ENCODE measurements around the gene MAS1L.

MAS1L gene

GRCh38 chr6:29502597-29502996 lies 14.8 kb upstream of the MAS1L start:
- ATAC-seq (replicated peaks) (no peak), DNase-seq (no peak)
- H3K4me3 Mint-ChIP-seq = no peak overlapping the region
- peaks cover 16 to 30% of the 10 kb centered on the region in 2 donors for H3K27me3 Mint-ChIP-seq
- no peak overlapping the region for H3K27ac Mint-ChIP-seq
- no peaks in the 10 kb centered on the region for H3K9me3 Mint-ChIP-seq
- H3K4me1 Mint-ChIP-seq = no peaks in the 10 kb centered on the region
- H3K36me3 Mint-ChIP-seq = no peaks in the 10 kb centered on the region

- Mint-ChIP-seq H3K36me3 (no peaks in the 10 kb centered on the region), H3K9me3 (no peaks in the 10 kb centered on the region), H3K4me3 (no peak overlapping the region), H3K27ac (no peak overlapping the region), H3K27me3 (peaks cover 20 to 34% of the 10 kb centered on the region in 2 donors), H3K4me1 (no peaks in the 10 kb centered on the region)
- DNase-seq = no peak
- no peak for ATAC-seq (replicated peaks)
Measured at GRCh38 chr6:29502181-29502580, 14.4 kb upstream of the MAS1L start.

GRCh38 chr6:29501106-29501505 lies 13.3 kb upstream of the MAS1L start:
- no peaks in the 10 kb centered on the region for H3K4me1 Mint-ChIP-seq
- ATAC-seq (replicated peaks) (no peak), DNase-seq (no peak)
- H3K4me3 Mint-ChIP-seq = no peak overlapping the region
- H3K36me3 Mint-ChIP-seq = no peaks in the 10 kb centered on the region
- H3K9me3 Mint-ChIP-seq = no peaks in the 10 kb centered on the region
- no peak overlapping the region for H3K27ac Mint-ChIP-seq
- peaks cover 20 to 33% of the 10 kb centered on the region in 2 donors for H3K27me3 Mint-ChIP-seq

GRCh38 chr6:29500594-29500993 lies 12.8 kb upstream of the MAS1L start:
- Mint-ChIP-seq H3K36me3 (no peaks in the 10 kb centered on the region), H3K4me3 (no peak overlapping the region), H3K27ac (no peak overlapping the region), H3K9me3 (no peaks in the 10 kb centered on the region), H3K4me1 (no peaks in the 10 kb centered on the region), H3K27me3 (peaks cover 22 to 32% of the 10 kb centered on the region in 2 donors)
- ATAC-seq (replicated peaks) = no peak
- no peak for DNase-seq

DNA sequence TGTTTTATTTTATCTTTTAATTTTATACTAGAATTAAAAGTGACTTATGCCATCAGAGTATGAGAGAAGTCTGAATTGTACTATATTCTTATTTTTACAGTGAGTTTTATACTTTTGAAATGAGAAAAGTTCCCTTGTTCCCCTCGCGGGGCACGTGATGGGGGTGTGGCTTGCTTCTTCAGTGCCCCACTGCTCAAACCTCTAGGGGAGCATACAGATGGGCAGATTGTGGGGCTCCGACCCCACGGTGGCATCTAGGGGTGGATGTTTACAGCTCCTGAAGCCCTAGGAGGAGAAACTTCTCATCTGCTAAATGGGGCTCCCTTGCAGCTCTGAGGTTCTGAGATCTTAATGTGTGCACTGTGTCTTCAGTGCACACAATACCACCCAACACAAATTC lies 11.9 kb upstream of the MAS1L start:
- no peak for DNase-seq
- Mint-ChIP-seq H3K4me3 (no peak overlapping the region), H3K4me1 (no peaks in the 10 kb centered on the region), H3K27me3 (peaks cover 30 to 32% of the 10 kb centered on the region in 2 donors), H3K9me3 (no peaks in the 10 kb centered on the region), H3K36me3 (no peaks in the 10 kb centered on the region), H3K27ac (no peak overlapping the region)
- no peak for ATAC-seq (replicated peaks)

DNA sequence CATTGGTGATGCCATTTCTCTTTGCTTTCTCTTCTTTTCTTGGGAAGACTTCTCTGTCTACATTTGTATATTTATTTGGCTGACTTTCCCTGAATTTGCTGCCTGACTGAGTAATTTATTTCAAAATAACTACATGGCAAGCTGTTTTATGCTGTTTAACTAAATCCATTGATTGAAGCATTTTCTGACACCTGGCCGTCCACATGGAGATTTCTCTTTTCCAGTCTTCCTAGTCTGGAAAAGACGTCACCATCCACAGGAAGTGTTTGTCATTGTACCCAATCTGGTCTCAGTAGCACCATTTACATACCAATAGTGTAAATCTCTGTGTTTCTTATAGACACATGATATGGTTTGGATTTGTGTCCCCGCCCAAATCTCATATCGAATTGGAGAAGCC lies 9.2 kb upstream of the MAS1L start:
- H3K27me3 Mint-ChIP-seq = peaks cover 25% of the 10 kb centered on the region in 2 donors
- no peaks in the 10 kb centered on the region for H3K9me3 Mint-ChIP-seq
- ATAC-seq (replicated peaks) (no peak), DNase-seq (no peak)
- no peaks in the 10 kb centered on the region for H3K36me3 Mint-ChIP-seq
- no peak overlapping the region for H3K27ac Mint-ChIP-seq
- no peak overlapping the region for H3K4me3 Mint-ChIP-seq
- no peaks in the 10 kb centered on the region for H3K4me1 Mint-ChIP-seq

GRCh38 chr6:29495571-29495970 lies 7.8 kb upstream of the MAS1L start:
- Mint-ChIP-seq H3K4me1 (no peaks in the 10 kb centered on the region), H3K27ac (no peak overlapping the region), H3K4me3 (no peak overlapping the region), H3K36me3 (no peaks in the 10 kb centered on the region), H3K27me3 (peaks cover 23 to 24% of the 10 kb centered on the region in 2 donors), H3K9me3 (peaks cover 0 to 4% of the 10 kb centered on the region in 2 donors)
- no peak for DNase-seq
- no peak for ATAC-seq (replicated peaks)

GRCh38 chr6:29494131-29494530 lies 6.4 kb upstream of the MAS1L start:
- Mint-ChIP-seq H3K27ac (no peak overlapping the region), H3K27me3 (peaks cover 19 to 21% of the 10 kb centered on the region in 2 donors), H3K9me3 (peaks cover 0 to 4% of the 10 kb centered on the region in 2 donors), H3K4me3 (no peak overlapping the region), H3K36me3 (no peaks in the 10 kb centered on the region), H3K4me1 (no peaks in the 10 kb centered on the region)
- ATAC-seq (replicated peaks) = no peak
- no peak for DNase-seq

GRCh38 chr6:29493261-29493660 lies 5.5 kb upstream of the MAS1L start:
- DNase-seq (no peak), ATAC-seq (replicated peaks) (no peak)
- Mint-ChIP-seq H3K4me3 (no peak overlapping the region), H3K36me3 (no peaks in the 10 kb centered on the region), H3K4me1 (no peaks in the 10 kb centered on the region), H3K27ac (no peak overlapping the region), H3K27me3 (peaks cover 13 to 19% of the 10 kb centered on the region in 2 donors), H3K9me3 (peaks cover 0 to 4% of the 10 kb centered on the region in 2 donors)

GRCh38 chr6:29491574-29491973 lies 3.8 kb upstream of the MAS1L start:
- no peak for DNase-seq
- peaks cover 14 to 22% of the 10 kb centered on the region in 2 donors for H3K27me3 Mint-ChIP-seq
- no peak overlapping the region for H3K27ac Mint-ChIP-seq
- no peaks in the 10 kb centered on the region for H3K4me1 Mint-ChIP-seq
- ATAC-seq (replicated peaks) = no peak
- no peaks in the 10 kb centered on the region for H3K36me3 Mint-ChIP-seq
- H3K9me3 Mint-ChIP-seq = peaks cover 0 to 4% of the 10 kb centered on the region in 2 donors
- H3K4me3 Mint-ChIP-seq = no peak overlapping the region

GRCh38 chr6:29490552-29490951 lies 2.8 kb upstream of the MAS1L start:
- Mint-ChIP-seq H3K36me3 (no peaks in the 10 kb centered on the region), H3K4me3 (no peak overlapping the region), H3K27me3 (peaks cover 12 to 24% of the 10 kb centered on the region in 2 donors), H3K9me3 (peaks cover 0 to 4% of the 10 kb centered on the region in 2 donors), H3K4me1 (no peaks in the 10 kb centered on the region), H3K27ac (no peak overlapping the region)
- no peak for DNase-seq
- ATAC-seq (replicated peaks) = no peak

- Mint-ChIP-seq H3K4me1 (no peaks in the 10 kb centered on the region), H3K4me3 (no peak overlapping the region), H3K36me3 (no peaks in the 10 kb centered on the region), H3K9me3 (peaks cover 0 to 4% of the 10 kb centered on the region in 2 donors), H3K27me3 (peaks cover 10 to 19% of the 10 kb centered on the region in 2 donors), H3K27ac (no peak overlapping the region)
- DNase-seq = no peak
- ATAC-seq (replicated peaks) = no peak
Measured at GRCh38 chr6:29490055-29490454, 2.3 kb upstream of the MAS1L start.

- peaks cover 0 to 4% of the 10 kb centered on the region in 2 donors for H3K9me3 Mint-ChIP-seq
- ATAC-seq (replicated peaks) (no peak), DNase-seq (no peak)
- H3K27ac Mint-ChIP-seq = no peak overlapping the region
- no peaks in the 10 kb centered on the region for H3K36me3 Mint-ChIP-seq
- no peak overlapping the region for H3K4me3 Mint-ChIP-seq
- peaks cover 10 to 15% of the 10 kb centered on the region in 2 donors for H3K27me3 Mint-ChIP-seq
- no peaks in the 10 kb centered on the region for H3K4me1 Mint-ChIP-seq
Measured at GRCh38 chr6:29489286-29489685, 1.5 kb upstream of the MAS1L start.

DNA sequence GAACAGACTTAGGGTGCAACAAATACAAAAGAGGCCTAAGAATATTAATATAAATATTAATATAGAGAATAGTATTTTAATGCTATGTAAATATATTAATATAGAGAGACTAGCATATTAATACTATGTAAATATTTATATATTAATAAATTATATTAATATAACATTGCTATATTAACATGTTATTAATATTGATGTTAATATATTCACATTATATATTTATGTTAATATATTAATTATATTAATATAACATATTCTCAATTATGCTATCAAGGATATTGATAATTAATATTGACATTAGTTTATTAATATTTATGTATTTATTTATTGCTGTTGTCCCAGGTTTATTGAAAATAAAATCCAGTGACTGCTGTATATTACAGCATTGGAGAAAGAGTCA lies 1.1 kb upstream of the MAS1L start:
- no peak for DNase-seq
- H3K4me3 Mint-ChIP-seq = no peak overlapping the region
- peaks cover 0 to 4% of the 10 kb centered on the region in 2 donors for H3K9me3 Mint-ChIP-seq
- H3K36me3 Mint-ChIP-seq = no peaks in the 10 kb centered on the region
- H3K27me3 Mint-ChIP-seq = peaks cover 10 to 15% of the 10 kb centered on the region in 2 donors
- no peak for ATAC-seq (replicated peaks)
- no peak overlapping the region for H3K27ac Mint-ChIP-seq
- no peaks in the 10 kb centered on the region for H3K4me1 Mint-ChIP-seq

DNA sequence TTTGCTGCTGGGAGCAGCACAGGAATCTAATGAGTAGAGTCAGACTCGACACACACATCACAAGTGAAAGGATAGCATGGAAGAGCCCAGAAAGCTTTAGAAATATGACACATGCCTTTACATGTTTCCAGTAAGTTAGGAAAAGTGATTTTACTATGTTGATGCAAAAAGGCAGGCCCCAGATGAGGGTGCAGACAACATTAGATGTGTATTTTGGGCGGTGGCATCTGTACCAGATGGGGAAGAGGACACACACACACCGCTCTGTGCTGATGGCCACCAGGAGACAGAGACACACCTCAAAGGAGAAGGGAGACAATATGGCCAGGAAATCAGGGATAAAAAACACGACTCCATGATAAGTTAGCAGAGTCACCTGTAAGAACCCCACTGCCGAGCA lies 625 bp downstream of the MAS1L start:
- Mint-ChIP-seq H3K27ac (no peak overlapping the region), H3K9me3 (peaks cover 2 to 4% of the 10 kb centered on the region in 2 donors), H3K4me3 (no peak overlapping the region), H3K36me3 (no peaks in the 10 kb centered on the region), H3K27me3 (peaks cover 10 to 15% of the 10 kb centered on the region in 2 donors), H3K4me1 (no peaks in the 10 kb centered on the region)
- ATAC-seq (replicated peaks) (no peak), DNase-seq (no peak)

- Mint-ChIP-seq H3K9me3 (peaks cover 2 to 4% of the 10 kb centered on the region in 2 donors), H3K4me3 (no peak overlapping the region), H3K4me1 (no peaks in the 10 kb centered on the region), H3K36me3 (no peaks in the 10 kb centered on the region), H3K27ac (no peak overlapping the region), H3K27me3 (peaks cover 10 to 15% of the 10 kb centered on the region in 2 donors)
- DNase-seq (no peak), ATAC-seq (replicated peaks) (no peak)
Measured at GRCh38 chr6:29486577-29486976, 1.2 kb downstream of the MAS1L start.
